GM19328 (cell line): ENCODE results near the gene GPC6.

Source experiments
- ATAC-seq: cut with Tn5 transposase; IDR thresholded peaks from one replicate; pipeline ENCODE4 v1.9.1; 2021; ENCODE audit warnings: mild to moderate bottlenecking, moderate library complexity; ENCODE audit not compliant: unreplicated experiment

Gene GPC6

GRCh38 chr13:93496985-93497673, 270.5 kb downstream of the GPC6 start:
- ATAC-seq: no peak

GRCh38 chr13:93499991-93500390, 273.4 kb downstream of the GPC6 start:
- no peak for ATAC-seq

GRCh38 chr13:93502071-93502470, 275.5 kb downstream of the GPC6 start:
- no peak for ATAC-seq

GRCh38 chr13:93502987-93503615, 276.5 kb downstream of the GPC6 start:
- no peak for ATAC-seq

GRCh38 chr13:93505104-93505952, 278.7 kb downstream of the GPC6 start:
- no peak for ATAC-seq

GRCh38 chr13:93511011-93511410, 284.4 kb downstream of the GPC6 start:
- ATAC-seq: no peak

- no peak for ATAC-seq
Measured at GRCh38 chr13:93515267-93515666, 288.7 kb downstream of the GPC6 start.

- ATAC-seq: no peak
Measured at GRCh38 chr13:93517658-93518057, 291.1 kb downstream of the GPC6 start.

GRCh38 chr13:93521307-93521706, 294.7 kb downstream of the GPC6 start:
- ATAC-seq: no peak

GRCh38 chr13:93522501-93522900, 295.9 kb downstream of the GPC6 start:
- no peak for ATAC-seq

GRCh38 chr13:93525087-93525486, 298.5 kb downstream of the GPC6 start:
- no peak for ATAC-seq

GRCh38 chr13:93527748-93528297, 301.2 kb downstream of the GPC6 start:
- no peak for ATAC-seq

- ATAC-seq: no peak
Measured at GRCh38 chr13:93529961-93530360, 303.4 kb downstream of the GPC6 start.

- no peak for ATAC-seq
Measured at GRCh38 chr13:93534181-93534700, 307.6 kb downstream of the GPC6 start.

- ATAC-seq: no peak
Measured at GRCh38 chr13:93535251-93535650, 308.6 kb downstream of the GPC6 start.

- no peak for ATAC-seq
Measured at GRCh38 chr13:93539914-93540313, 313.3 kb downstream of the GPC6 start.

- no peak for ATAC-seq
Measured at GRCh38 chr13:93547886-93548285, 321.3 kb downstream of the GPC6 start.

GRCh38 chr13:93549326-93550005, 322.9 kb downstream of the GPC6 start:
- ATAC-seq: no peak

GRCh38 chr13:93550236-93550635, 323.6 kb downstream of the GPC6 start:
- ATAC-seq: no peak

GRCh38 chr13:93552596-93552995, 326.0 kb downstream of the GPC6 start:
- ATAC-seq: no peak

GRCh38 chr13:93554514-93554913, 327.9 kb downstream of the GPC6 start:
- no peak for ATAC-seq
